Endothelial cell of umbilical vein (primary cell): Measurements from ENCODE around the gene FRMD7.

Experiments
- CTCF ChIP-seq, 2 donors: IDR thresholded peaks; 1 replicate in 1 of 2; 2 replicates in 1 of 2; pipeline ENCODE4 v1.5.1; 2011; ENCODE audit warnings: low read length in 2 of 2, mild to moderate bottlenecking in 2 of 2, moderate library complexity in 2 of 2, control low read depth in 1 of 2, inconsistent platforms in 1 of 2, low read depth in 1 of 2; ENCODE audit not compliant: insufficient read depth in 1 of 2; ENCODE audit errors: extremely low read depth in 1 of 2
- EZH2 ChIP-seq: IDR thresholded peaks from 2 replicates; pipeline ENCODE4 v1.6.1; 2012; ENCODE audit warnings: borderline replicate concordance, low read depth, mild to moderate bottlenecking, moderate library complexity, low read length, inconsistent platforms; ENCODE audit not compliant: severe bottlenecking
- GATA2 ChIP-seq: IDR thresholded peaks from 2 replicates; pipeline ENCODE4 v1.7.0; 2011; ENCODE audit warnings: low read depth, mild to moderate bottlenecking, moderate library complexity, mixed read lengths, low read length; ENCODE audit not compliant: insufficient read length, insufficient read depth
- JUN ChIP-seq: IDR thresholded peaks from 2 replicates; pipeline ENCODE4 v1.6.1; 2011; ENCODE audit warnings: borderline replicate concordance, low read depth; ENCODE audit not compliant: insufficient read length, insufficient read depth
- MYC ChIP-seq: IDR thresholded peaks from one replicate; pipeline ENCODE4 v1.6.1; 2011; ENCODE audit warnings: mild to moderate bottlenecking, low read depth, low read length
- POLR2A ChIP-seq: IDR thresholded peaks from 2 replicates; pipeline ENCODE4 v1.6.1; 2012; ENCODE audit warnings: low read depth, mild to moderate bottlenecking, control low read depth, low read length
- POLR2AphosphoS5 ChIP-seq: IDR thresholded peaks from 2 replicates; pipeline ENCODE4 v1.6.1; 2012; ENCODE audit warnings: low read depth, mild to moderate bottlenecking, control low read depth, low read length, moderate library complexity; ENCODE audit not compliant: insufficient read depth

DNA sequence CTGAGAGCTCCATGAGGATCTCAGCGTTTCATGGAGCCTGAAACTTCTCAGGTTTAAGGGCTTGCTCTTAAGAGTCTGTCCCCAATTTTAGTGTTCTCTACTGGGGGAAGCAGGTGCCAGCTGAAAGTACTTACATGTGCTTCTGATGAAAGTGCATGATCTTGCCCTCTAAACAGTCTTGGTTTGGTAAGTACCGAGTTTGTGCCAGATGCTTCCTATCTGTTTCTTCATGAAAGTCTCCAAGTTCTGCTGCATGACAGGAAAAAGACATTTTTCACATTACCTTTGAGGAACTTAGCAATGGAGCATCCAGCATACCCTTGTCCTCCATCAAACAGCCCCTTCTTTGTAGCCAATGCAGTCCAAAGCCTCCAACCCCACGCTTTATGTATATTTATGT lies 42.0 kb downstream of the FRMD7 start:
- TF ChIP-seq POLR2A (no peak), CTCF (IDR thresholded peaks at IDR 0.05; ENCODE audit: extremely low read depth in 1 of 2, insufficient read depth in 1 of 2, low read depth in 1 of 2, low read length in 2 of 2) (no peak), POLR2AphosphoS5 (no peak), EZH2 (no peak), JUN (no peak), MYC (no peak), GATA2 (no peak)
